K562 (cell line): ENCODE measurements around the gene C11orf98. TPM values are rescaled to one million over a fixed set of nuclear protein-coding genes. Genes with fewer than 3 reads are reported as not detected.
A peak's percentile ranks its signal among the peaks of the same experiment; 100 is the strongest.

ENCODE experiments used
- AFF4 ChIP-seq: sonication (generic); formaldehyde crosslinking; IDR thresholded peaks from 2 replicates; pipeline ENCODE4 v1.8.0; 2023; ENCODE audit warnings: mild to moderate bottlenecking, missing genetic modification reagents
- CBFA2T2 ChIP-seq: fragments of 450-650 bp; conservative IDR thresholded peaks from 2 replicates; pipeline ENCODE4 v1.6.1; 2017; ENCODE audit warnings: mild to moderate bottlenecking
- CTBP1 ChIP-seq: fragments of 450-650 bp; IDR thresholded peaks from 2 replicates; pipeline ENCODE4 v1.6.1; 2016; ENCODE audit warnings: borderline replicate concordance
- DPF2 ChIP-seq: fragments of 450-650 bp; IDR thresholded peaks from 2 replicates; pipeline ENCODE4 v1.6.1; 2016
- EWSR1 ChIP-seq: fragments of 450-650 bp; IDR thresholded peaks from 2 replicates; pipeline ENCODE4 v1.6.1; 2018; ENCODE audit warnings: borderline replicate concordance, mild to moderate bottlenecking, low read depth, moderate library complexity; ENCODE audit not compliant: partially characterized antibody
- NUFIP1 ChIP-seq: fragments of 450-650 bp; IDR thresholded peaks from 2 replicates; pipeline ENCODE4 v1.6.1; 2018; ENCODE audit not compliant: partially characterized antibody
- RBBP5 ChIP-seq: fragments of 200-600 bp; sonication (generic); IDR thresholded peaks from 2 replicates; pipeline ENCODE4 v1.6.1; 2012; ENCODE audit warnings: borderline replicate concordance, mild to moderate bottlenecking, low read length, control low read depth, inconsistent platforms; ENCODE audit not compliant: insufficient read depth, poor library complexity, severe bottlenecking
- RBM14 ChIP-seq: fragments of 200-400 bp; formaldehyde crosslinking; IDR thresholded peaks from 2 replicates; pipeline ENCODE4 v1.6.1; 2018; ENCODE audit warnings: low read depth, mild to moderate bottlenecking, low read length, moderate library complexity, borderline replicate concordance; ENCODE audit not compliant: insufficient read depth
- STAT5B ChIP-seq: fragments of 250-450 bp; sonication (Bioruptor Pico); IDR thresholded peaks from 2 replicates; pipeline ENCODE4 v1.8.0; 2021; ENCODE audit warnings: mild to moderate bottlenecking, inconsistent platforms
- TFAM ChIP-seq: fragments of 250-450 bp; sonication (Bioruptor Pico); conservative IDR thresholded peaks from 2 replicates; pipeline ENCODE4 v1.5.0; 2021; ENCODE audit warnings: mild to moderate bottlenecking, moderate library complexity
- ZBTB40 ChIP-seq, 2 experiments: fragments of 450-650 bp in 1 of 2; sonication (generic) in 1 of 2; formaldehyde crosslinking in 1 of 2; IDR thresholded peaks; 2 replicates each; pipeline versions ENCODE4 v1.7.1 to v1.9.0; 2016 to 2022; ENCODE audit warnings: inconsistent platforms in 1 of 2, mild to moderate bottlenecking in 1 of 2, missing genetic modification reagents in 1 of 2
- ZC3H8 ChIP-seq: fragments of 450-650 bp; IDR thresholded peaks from 2 replicates; pipeline ENCODE4 v1.6.1; 2017
- ZNF253 ChIP-seq: fragments of 250-450 bp; sonication (Bioruptor Pico); conservative IDR thresholded peaks from 2 replicates; pipeline ENCODE4 v1.6.1; 2021; ENCODE audit warnings: mild to moderate bottlenecking
- polyA plus RNA-seq, 8 experiments: library from polyadenylated mRNA; depleted of rRNA in 4 of 8; stranded (reverse) in 5 of 8; unstranded in 3 of 8; fragments of >200 nt; fragmentation: Nextera tagmentation in 2 of 8; fragmentation: Illumina TruSeq in 1 of 8; extraction: Ambion mirVana in 2 of 8; extraction: Trizol in 1 of 8; gene quantifications; 2 replicates each; pipeline versions ENCODE4 v1.2.1 to v1.2.3, GENCODE V29; 2011 to 2014; ENCODE audit warnings: inconsistent platforms in 1 of 8, missing spikeins in 1 of 8
- total RNA-seq, 7 experiments: library from RNA; depleted of rRNA in 6 of 7; stranded (reverse); fragments of >200 nt in 6 of 7; fragmentation: Illumina TruSeq in 2 of 7; extraction: Trizol in 2 of 7; gene quantifications; 2 replicates each; pipeline versions ENCODE4 v1.2.1 to v1.2.3, GENCODE V29; 2011 to 2021; ENCODE audit warnings: low replicate concordance in 1 of 7

Gene C11orf98
- total and polyA plus RNA-seq, 9 of the 15 experiments (the other 6 are each of a cell fraction or from before 2014, with no cell fraction given): 103 to 352 (median 218) TPM

GRCh38 chr11:62705880-62706849 lies 41.2 kb upstream of the C11orf98 start (continued):
- TF ChIP-seq ZBTB40 (IDR thresholded peaks at IDR 0.05) (peak; percentile 88), ZBTB40 (CRISPR knock-in tag; IDR thresholded peaks at IDR 0.05) (no peak), NUFIP1 (no peak), ZC3H8 (no peak), ZNF253 (no peak), TFAM (CRISPR knock-in tag) (no peak), RBBP5 (peak; percentile 64), EWSR1 (no peak), CBFA2T2 (no peak), DPF2 (no peak), RBM14 (no peak), STAT5B (CRISPR knock-in tag) (no peak), AFF4 (CRISPR knock-in tag) (no peak), CTBP1 (peak; percentile 64)
